ENCODE data around the gene CPB1. TPM values are rescaled to one million over a fixed set of nuclear protein-coding genes. Genes with fewer than 3 reads are reported as not detected.

Gene CPB1
- total and polyA plus RNA-seq, 2 of the 8 experiments (the other 6 are each of a cell fraction or from before 2014, with no cell fraction given) = not detected

DNA sequence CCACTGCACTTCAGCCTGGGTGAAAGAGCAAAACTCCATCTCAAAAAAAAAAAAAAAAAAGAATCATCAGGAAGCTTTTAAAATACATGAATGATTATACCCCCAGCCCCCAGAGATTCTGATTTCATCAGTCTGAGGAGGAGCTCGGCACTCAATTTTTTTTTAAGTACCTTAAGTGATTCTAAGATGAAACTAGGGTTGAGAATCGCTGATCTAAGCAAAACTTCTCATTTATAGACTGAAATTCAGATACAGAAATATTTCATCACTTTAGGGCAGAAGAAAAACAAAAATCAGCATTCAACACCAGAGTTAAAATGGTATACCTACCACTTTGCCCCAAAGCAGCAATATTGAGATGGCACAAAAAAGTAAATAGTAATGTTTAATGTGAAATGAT is 62.2 kb downstream of the CPB1 start:
- no peak overlapping the region for H2AFZ ChIP-seq (ENCODE audit: low read length)
- no peaks in the 10 kb centered on the region for H3K23me2 ChIP-seq (ENCODE audit: low read depth, low read length)
- DNase-seq (ENCODE audit: low read depth in 1 of 2, low spot score in 2 of 2) (no peak), FAIRE-seq (no peak)
- no peaks in the 10 kb centered on the region for H3K79me1 ChIP-seq (ENCODE audit: low read depth, low read length)
- POLR2A ChIA-PET (ENCODE audit: partially characterized antibody) = no interaction called here
- no peak overlapping the region for H3K9ac ChIP-seq (replicated peaks in 1 of 4; ENCODE audit: extremely low read depth in 1 of 4, low read depth in 3 of 4, low read length in 3 of 4)
- no peak overlapping the region for H2BK5ac ChIP-seq (ENCODE audit: low read depth, low read length)
- H3K4ac ChIP-seq (replicated peaks; ENCODE audit: insufficient read length, low read depth, low read length) = no peak overlapping the region
- H4K8ac ChIP-seq (ENCODE audit: extremely low read depth, insufficient read depth, low read length) = no peak overlapping the region
- no peaks in the 10 kb centered on the region for H3K36me3 ChIP-seq (ENCODE audit: control insufficient read depth in 2 of 4, insufficient read depth in 4 of 4, low read length in 3 of 4)
- H3K27me3 ChIP-seq (replicated peaks in 1 of 4; ENCODE audit: control insufficient read depth in 3 of 4, extremely low read depth in 1 of 4, insufficient read depth in 3 of 4, low read length in 3 of 4) = no peaks in the 10 kb centered on the region
- H3K79me2 ChIP-seq (ENCODE audit: control insufficient read depth in 1 of 2, insufficient read depth in 2 of 2, low read length in 2 of 2) = no peaks in the 10 kb centered on the region
- no peak overlapping the region for H3K18ac ChIP-seq (ENCODE audit: extremely low read depth, low read length)
- 91% methylated on average over 2 of the region's 2 CpGs; no CpG with 5 or more reads in 1 of the 2 experiments for WGBS, 2 experiments (ENCODE audit: extremely low coverage in 1 of 2, insufficient coverage in 1 of 2, insufficient read length in 1 of 2, insufficient replicate concordance in 2 of 2, low coverage in 1 of 2, low lambda C conversion rate in 2 of 2, missing lambda C conversion rate in 1 of 2)
- no peak overlapping the region for H3K4me2 ChIP-seq (ENCODE audit: insufficient read depth in 1 of 2, low read depth in 2 of 2, low read length in 2 of 2)
- H2BK120ac ChIP-seq (replicated peaks; ENCODE audit: low read depth, low read length) = no peak overlapping the region
- CTCF ChIA-PET (ENCODE audit: partially characterized antibody) = interaction anchor here (0.6 to 3.2 kb wide), 3 partner anchors 9 to 804 kb away, joined by 3 to 17 read pairs (median 4); no protein-coding TSS in a partner anchor
- H2AK5ac ChIP-seq (ENCODE audit: low read depth, low read length) = no peak overlapping the region
- H3K9me3 ChIP-seq (ENCODE audit: insufficient read depth in 2 of 2, low read depth in 1 of 2, low read length in 1 of 2) = no peaks in the 10 kb centered on the region
- no peak overlapping the region for H3K4me3 ChIP-seq (ENCODE audit: extremely low read depth in 1 of 4, insufficient read depth in 2 of 4, low read depth in 3 of 4, low read length in 4 of 4)
- no peak overlapping the region for H3K23ac ChIP-seq (ENCODE audit: insufficient read length)
- TF ChIP-seq MAFK (IDR thresholded peaks at IDR 0.05; ENCODE audit: low read depth, low read length) (peak; percentile 76; the same call in 1 of the 2 replicates), ASH2L (IDR thresholded peaks at IDR 0.05; ENCODE audit: low read length) (no peak)
- no peak overlapping the region for H2BK20ac ChIP-seq (ENCODE audit: low read length)
- H3K4me1 ChIP-seq (replicated peaks in 1 of 4; ENCODE audit: control insufficient read depth in 3 of 4, insufficient read depth in 4 of 4, low read length in 3 of 4) = no peaks in the 10 kb centered on the region
- H4K5ac ChIP-seq (ENCODE audit: insufficient read length, low read depth, low read length) = no peak overlapping the region
- H2BK12ac ChIP-seq (ENCODE audit: low read depth, low read length) = no peak overlapping the region
- H4K91ac ChIP-seq (replicated peaks; ENCODE audit: insufficient read length, low read length) = no peak overlapping the region
- H2BK15ac ChIP-seq (ENCODE audit: low read length) = no peak overlapping the region
- no peaks in the 10 kb centered on the region for H4K20me1 ChIP-seq (replicated peaks in 1 of 2; ENCODE audit: control insufficient read depth in 1 of 2, insufficient read depth in 2 of 2, low read length in 2 of 2)
- H3K14ac ChIP-seq (ENCODE audit: insufficient read length) = no peak overlapping the region
- no peak overlapping the region for H3K56ac ChIP-seq (replicated peaks; ENCODE audit: insufficient read length, low read depth, low read length)
- no peak overlapping the region for H3K27ac ChIP-seq (ENCODE audit: low read depth, low read length)
